Pancreas (tissue), 10 donors: ENCODE measurements around the gene C16orf89. TPM values are rescaled to one million over a fixed set of nuclear protein-coding genes. Genes with fewer than 3 reads are reported as not detected.
A peak's percentile ranks its signal among the peaks of the same experiment; 100 is the strongest.

ENCODE experiments used
- ATAC-seq, 4 donors: fragments of 200-7000 bp; cut with Tn5 transposase; one replicate each; pipeline versions ENCODE4 v1.8.0 to v1.9.1; 2020; ENCODE audit warnings: mild to moderate bottlenecking in 4 of 4, moderate library complexity in 4 of 4
- DNase-seq, 6 donors: peaks; one replicate each; pipeline ENCODE4 v3.0.0-alpha.2; 2020
- FAIRE-seq: peaks from 2 replicates; lab custom pipeline; 2012; peaks lifted over from hg19 to GRCh38; lab: Jason Lieb, UNC
- H3K27ac ChIP-seq, 4 donors: fragments of 200-600 bp; sonication (generic); 1 replicate in 3 of 4; 2 replicates in 1 of 4; pipeline versions ENCODE4 v1.5.0 to v1.8.0; 2020
- H3K27me3 ChIP-seq, 4 donors: fragments of 200-600 bp; one replicate each; pipeline ENCODE4 v1.8.0; 2021
- H3K36me3 ChIP-seq, 3 donors: fragments of 200-600 bp; sonication (generic) in 1 of 3; one replicate each; pipeline versions ENCODE4 v1.5.0 to v1.8.0; 2020 to 2021
- H3K4me1 ChIP-seq, 3 donors: fragments of 200-600 bp; one replicate each; pipeline ENCODE4 v1.8.0; 2021
- H3K4me3 ChIP-seq, 4 donors: fragments of 200-600 bp; sonication (generic) in 2 of 4; one replicate each; pipeline versions ENCODE4 v1.5.0 to v1.8.0; 2020 to 2021
- H3K9me3 ChIP-seq, 4 donors: fragments of 200-600 bp; one replicate each; pipeline ENCODE4 v1.8.0; 2021
- WGBS, 2 donors: extraction: QIAGEN DNeasy Blood & Tissue Kit; methylation state at CpG; one replicate each; pipeline ENCODE4 v1.1.7; 2013; 5-methylcytosine and 5-hydroxymethylcytosine counted together
- intact Hi-C, 3 donors: fragments of 100-400 bp; cut with DNase I; formaldehyde crosslinking; loops; one replicate each; pipeline versions ENCODE4 v1.11.1 to v1.14.2; 2022
- polyA plus RNA-seq, 2 donors: library from polyadenylated mRNA; stranded (reverse); fragments of 200-250 nt; gene quantifications; one replicate each; pipeline ENCODE4 v1.2.3, GENCODE V29; 2013
- total RNA-seq, 6 donors: library from RNA; stranded (reverse); fragmentation: NEBNext Ultra II Directional in 4 of 6; extraction: Animal tissue kit (Norgen Biotek cat#: 25700) in 4 of 6; gene quantifications; one replicate each; pipeline versions ENCODE4 v1.2.1 to v1.2.4, GENCODE V29; 2021 to 2023
- TF ChIP-seq, protein P1 (sequence below), 4 donors: fragments of 200-600 bp; sonication (generic) in 3 of 4; IDR thresholded peaks; one replicate each; pipeline versions ENCODE4 v1.5.0 to v1.8.0; 2021; ENCODE audit warnings: antibody characterized with exemption in 4 of 4
- donor health status: healthy with polysubstance abuse.
- donor health status: DM: no; HTN: no; CAD: no; lungs with moderate emphysema.
- donor health status: DM: no; HTN: no; CAD: no.
- donor health status: control.
- donor health status: control.
- donor health status: Bipolar disorder and iron deficiency.
- donor health status: DM: yes; HTN: yes; CAD: no.
- donor health status: DM: no; HTN: no; CAD: no.
- donor health status: DM: no; HTN: no; CAD: no.
- donor health status: DM: yes; HTN: yes; CAD: no.

Gene C16orf89
- total and polyA plus RNA-seq, 8 donors = 1.1 to 9.1 (median 2.3) TPM; not detected in 1

GRCh38 chr16:5015351-5015750 lies 50.4 kb downstream of the C16orf89 start:
- DNase-seq = no peak
- no peaks in the 10 kb centered on the region for H3K4me1 ChIP-seq
- no peaks in the 10 kb centered on the region for H3K27me3 ChIP-seq
- no peak overlapping the region for H3K27ac ChIP-seq
- intact Hi-C loops = no loop called here
- H3K36me3 ChIP-seq = no peaks in the 10 kb centered on the region
- TF ChIP-seq, protein P1, sequence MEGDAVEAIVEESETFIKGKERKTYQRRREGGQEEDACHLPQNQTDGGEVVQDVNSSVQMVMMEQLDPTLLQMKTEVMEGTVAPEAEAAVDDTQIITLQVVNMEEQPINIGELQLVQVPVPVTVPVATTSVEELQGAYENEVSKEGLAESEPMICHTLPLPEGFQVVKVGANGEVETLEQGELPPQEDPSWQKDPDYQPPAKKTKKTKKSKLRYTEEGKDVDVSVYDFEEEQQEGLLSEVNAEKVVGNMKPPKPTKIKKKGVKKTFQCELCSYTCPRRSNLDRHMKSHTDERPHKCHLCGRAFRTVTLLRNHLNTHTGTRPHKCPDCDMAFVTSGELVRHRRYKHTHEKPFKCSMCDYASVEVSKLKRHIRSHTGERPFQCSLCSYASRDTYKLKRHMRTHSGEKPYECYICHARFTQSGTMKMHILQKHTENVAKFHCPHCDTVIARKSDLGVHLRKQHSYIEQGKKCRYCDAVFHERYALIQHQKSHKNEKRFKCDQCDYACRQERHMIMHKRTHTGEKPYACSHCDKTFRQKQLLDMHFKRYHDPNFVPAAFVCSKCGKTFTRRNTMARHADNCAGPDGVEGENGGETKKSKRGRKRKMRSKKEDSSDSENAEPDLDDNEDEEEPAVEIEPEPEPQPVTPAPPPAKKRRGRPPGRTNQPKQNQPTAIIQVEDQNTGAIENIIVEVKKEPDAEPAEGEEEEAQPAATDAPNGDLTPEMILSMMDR (IDR thresholded peaks at IDR 0.05) = no peak
- FAIRE-seq = no peak
- H3K4me3 ChIP-seq = no peak overlapping the region
- no peaks in the 10 kb centered on the region for H3K9me3 ChIP-seq
- WGBS, 2 donors = 46 to 50% methylated on average over 4 of the region's 4 CpGs
- ATAC-seq = no peak

DNA sequence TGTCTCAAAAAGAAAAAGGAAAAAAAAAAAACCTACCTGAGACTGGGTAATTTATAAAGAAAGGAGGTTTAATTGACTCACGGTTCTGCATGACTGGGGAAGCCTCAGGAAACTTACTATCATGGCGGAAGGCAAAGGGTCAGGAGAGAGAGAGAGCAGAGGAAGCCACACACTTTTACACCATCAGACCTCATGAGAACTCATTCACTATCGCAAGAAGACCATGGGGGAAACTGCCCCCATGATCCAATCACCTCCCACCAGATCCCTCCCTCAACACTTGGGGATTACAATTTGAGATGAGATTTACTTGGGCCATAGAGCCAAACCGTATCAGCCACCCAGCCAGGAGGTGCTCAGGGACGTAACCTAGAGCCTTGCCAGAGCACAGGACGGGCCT lies 52.9 kb downstream of the C16orf89 start:
- no peaks in the 10 kb centered on the region for H3K9me3 ChIP-seq
- H3K27ac ChIP-seq = no peak overlapping the region
- 64 to 78% methylated on average over 6 of the region's 6 CpGs for WGBS, 2 donors
- ATAC-seq = no peak
- no peaks in the 10 kb centered on the region for H3K4me1 ChIP-seq
- H3K27me3 ChIP-seq = no peaks in the 10 kb centered on the region
- no peaks in the 10 kb centered on the region for H3K36me3 ChIP-seq
- no peak for DNase-seq
- H3K4me3 ChIP-seq = no peak overlapping the region
- no peak for FAIRE-seq
- TF ChIP-seq, protein P1 (IDR thresholded peaks at IDR 0.05) = no peak
- intact Hi-C loops = no loop called here

DNA sequence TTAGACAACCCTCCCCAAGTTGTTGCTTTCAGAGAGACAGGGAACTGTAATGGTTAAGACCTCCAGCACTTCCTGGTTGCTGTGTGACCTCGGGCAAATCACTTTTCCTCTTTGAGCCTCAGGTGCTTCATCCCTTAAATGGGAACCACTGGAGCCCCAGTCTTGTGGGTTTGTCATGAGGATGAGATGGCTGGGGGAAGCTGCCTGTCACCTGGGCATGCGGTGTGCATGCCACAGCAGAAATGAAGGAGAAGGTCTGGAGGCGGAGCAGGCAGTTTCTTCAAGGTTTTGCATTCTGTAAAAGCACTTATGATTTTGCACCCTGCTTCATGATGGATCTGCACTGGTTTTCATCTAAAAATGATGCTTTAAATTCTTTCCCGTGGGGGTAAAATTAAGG lies 54.1 kb downstream of the C16orf89 start:
- FAIRE-seq (no peak), ATAC-seq (no peak), DNase-seq (peak in 1 of 6 donors; percentile 4)
- 41 to 62% methylated on average over 4 of the region's 4 CpGs for WGBS, 2 donors
- TF ChIP-seq, protein P1 (IDR thresholded peaks at IDR 0.05) = no peak
- Histone ChIP-seq H3K9me3 (no peaks in the 10 kb centered on the region), H3K4me3 (no peak overlapping the region), H3K27ac (no peak overlapping the region), H3K36me3 (no peaks in the 10 kb centered on the region), H3K27me3 (no peaks in the 10 kb centered on the region), H3K4me1 (no peaks in the 10 kb centered on the region)
- intact Hi-C loops = no loop called here

DNA sequence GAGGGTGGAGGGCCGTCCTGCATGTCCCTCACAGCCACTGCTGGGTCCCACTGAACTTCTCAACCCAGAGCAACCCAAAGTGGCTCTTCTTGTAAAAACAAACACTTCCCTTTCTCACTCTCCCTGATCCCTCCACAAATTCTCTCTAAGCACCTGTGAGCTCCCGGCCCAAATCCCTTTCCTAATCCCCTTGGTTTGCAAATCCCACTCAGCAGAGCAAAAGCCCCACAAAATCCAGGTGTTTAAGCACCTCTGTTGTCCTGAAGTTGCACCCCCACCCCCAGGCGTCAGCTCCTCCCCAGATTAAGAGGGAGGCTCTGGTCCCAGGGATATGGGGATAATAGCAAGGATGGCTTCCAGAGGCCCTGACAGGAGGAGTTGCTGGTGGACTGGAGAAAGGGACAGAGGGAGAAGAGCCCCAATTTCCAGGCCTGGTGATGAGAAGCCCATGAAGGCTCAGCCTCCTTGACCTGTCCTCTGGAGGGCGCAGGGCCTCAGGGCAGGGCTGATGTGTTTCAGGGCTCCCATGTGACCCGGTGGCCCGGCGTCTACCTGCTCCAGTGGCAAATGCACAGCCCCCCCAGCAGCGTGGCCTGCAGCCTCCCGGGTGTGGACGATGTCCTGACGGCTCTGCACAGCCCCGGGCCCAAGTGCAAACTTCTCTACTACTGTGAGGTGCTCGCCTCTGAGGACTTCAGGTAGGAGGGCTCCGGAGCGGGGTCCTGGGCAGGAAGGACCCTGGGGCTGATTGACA lies 55.0 kb downstream of the C16orf89 start:
- no peak overlapping the region for H3K27ac ChIP-seq
- no peaks in the 10 kb centered on the region for H3K9me3 ChIP-seq
- H3K4me1 ChIP-seq = no peaks in the 10 kb centered on the region
- TF ChIP-seq, protein P1 (IDR thresholded peaks at IDR 0.05) = no peak
- ATAC-seq = no peak
- intact Hi-C loops = no loop called here
- 33 to 42% methylated on average over 15 of the region's 15 CpGs for WGBS, 2 donors
- no peaks in the 10 kb centered on the region for H3K36me3 ChIP-seq
- H3K27me3 ChIP-seq = no peaks in the 10 kb centered on the region
- FAIRE-seq = no peak
- H3K4me3 ChIP-seq = no peak overlapping the region
- DNase-seq = peak in 1 of 6 donors; percentile 61

GRCh38 chr16:5008311-5008731 lies 57.4 kb downstream of the C16orf89 start:
- TF ChIP-seq, protein P1 (IDR thresholded peaks at IDR 0.05) = no peak
- intact Hi-C loops = no loop called here
- H3K4me3 ChIP-seq = no peak overlapping the region
- H3K9me3 ChIP-seq = no peaks in the 10 kb centered on the region
- H3K36me3 ChIP-seq = no peaks in the 10 kb centered on the region
- no peaks in the 10 kb centered on the region for H3K4me1 ChIP-seq
- FAIRE-seq (no peak), ATAC-seq (no peak), DNase-seq (no peak)
- H3K27ac ChIP-seq = no peak overlapping the region
- WGBS, 2 donors = 79 to 82% methylated on average over 18 of the region's 18 CpGs
- H3K27me3 ChIP-seq = no peaks in the 10 kb centered on the region
